ENCODE measurements around the gene AGPAT3. TPM values are rescaled to one million over a fixed set of nuclear protein-coding genes. Genes with fewer than 3 reads are reported as not detected.

AGPAT3 gene
- total and polyA plus RNA-seq, 2 donors (not counting 3 experiments of a cell fraction or from before 2014, with no cell fraction given), result 39.9 to 76.7 TPM

GRCh38 chr21:43967981-43968380, 103.0 kb downstream of the AGPAT3 start:
- H3K36me3 ChIP-seq (ENCODE audit: control insufficient read depth in 2 of 2, extremely low read depth in 1 of 2, insufficient read depth in 2 of 2, low read length in 2 of 2), result peaks cover 7 to 31% of the 10 kb centered on the region in 2 experiments
- ChIA-PET CTCF (no interaction called here), POLR2A (no interaction called here)
- no peak overlapping the region for H3K27ac ChIP-seq (ENCODE audit: insufficient read depth, low read depth, low read length)
- H3K4me1 ChIP-seq (ENCODE audit: control insufficient read depth, extremely low read depth, insufficient read depth, low read length), result no peaks in the 10 kb centered on the region
- H3K4me3 ChIP-seq (replicated peaks in 1 of 3; ENCODE audit: insufficient read depth in 1 of 3, low read depth in 1 of 3, low read length in 3 of 3), result no peak overlapping the region
- no peak for DNase-seq (ENCODE audit: low read depth, low spot score)
- no peaks in the 10 kb centered on the region for H3K27me3 ChIP-seq (ENCODE audit: control insufficient read depth in 2 of 2, insufficient read depth in 2 of 2, low read length in 2 of 2)
- dilution Hi-C loops (cut with MboI; ENCODE audit: extremely low pct_ligation_motif_present, low sequenced_read_pairs) (no loop called here), intact Hi-C loops (cut with micrococcal nuclease) (no loop called here)
- H3K9ac ChIP-seq (replicated peaks; ENCODE audit: extremely low read depth, insufficient read depth, low read length), result no peak overlapping the region
- no peak overlapping the region for H2AFZ ChIP-seq (ENCODE audit: low read depth, low read length)
- no peaks in the 10 kb centered on the region for H3K9me3 ChIP-seq (replicated peaks; ENCODE audit: control insufficient read depth, insufficient read depth, low read length)
- no peaks in the 10 kb centered on the region for H3K79me2 ChIP-seq (ENCODE audit: control insufficient read depth, insufficient read depth, low read length)
- BruUV-seq (replicated peaks), result no TSS peak
- TF ChIP-seq MAX (IDR thresholded peaks at IDR 0.05; ENCODE audit: insufficient read depth, insufficient read length), result no peak
- no peak for TF ChIP-seq JUN (IDR thresholded peaks at IDR 0.05; ENCODE audit: borderline replicate concordance, insufficient read depth, insufficient read length, low read depth)
- TF ChIP-seq POLR2AphosphoS5 (IDR thresholded peaks at IDR 0.05; ENCODE audit: insufficient read depth, low read depth, low read length), result no peak
- no peak for TF ChIP-seq CTCF (IDR thresholded peaks at IDR 0.05; ENCODE audit: extremely low read depth in 1 of 2, insufficient read depth in 1 of 2, low read depth in 1 of 2, low read length in 2 of 2)
- no peak for TF ChIP-seq GATA2 (IDR thresholded peaks at IDR 0.05; ENCODE audit: insufficient read depth, insufficient read length, low read depth, low read length)
- TF ChIP-seq FOS (IDR thresholded peaks at IDR 0.05; ENCODE audit: borderline replicate concordance, insufficient read depth, low read length), result no peak
- TF ChIP-seq MYC (IDR thresholded peaks at IDR 0.05; ENCODE audit: low read depth, low read length), result no peak
- TF ChIP-seq EZH2 (IDR thresholded peaks at IDR 0.05; ENCODE audit: borderline replicate concordance, low read depth, low read length, severe bottlenecking), result no peak
- no peak for TF ChIP-seq POLR2A (IDR thresholded peaks at IDR 0.05; ENCODE audit: low read depth, low read length)
- H4K20me1 ChIP-seq (replicated peaks; ENCODE audit: control insufficient read depth, extremely low read depth, insufficient read depth, low read length), result no peaks in the 10 kb centered on the region
- no peaks in the 10 kb centered on the region for H3K9me1 ChIP-seq (replicated peaks; ENCODE audit: control insufficient read depth, extremely low read depth, insufficient read depth, low read length)
- no peak overlapping the region for H3K4me2 ChIP-seq (ENCODE audit: insufficient read depth, low read length)
- no peak for FAIRE-seq
